Measurements from ENCODE around the gene GPC5.

- TF ChIP-seq EZH2phosphoT487 (conservative IDR thresholded peaks at IDR 0.05; ENCODE audit: low read length) (no peak), CTCF (IDR thresholded peaks at IDR 0.05; ENCODE audit: insufficient read depth, low read length, poor library complexity, severe bottlenecking) (no peak)
Measured at GRCh38 chr13:92251671-92252210, 853.3 kb downstream of the GPC5 start.

All from SU-DHL-6 (cell line).